HG03520 (cell line): Measurements from ENCODE around the gene ZBED4.

Experiments used
- ATAC-seq: cut with Tn5 transposase; IDR thresholded peaks from one replicate; pipeline ENCODE4 v1.9.1; 2021; ENCODE audit warnings: mild to moderate bottlenecking, moderate library complexity; ENCODE audit not compliant: unreplicated experiment

ZBED4 gene

DNA sequence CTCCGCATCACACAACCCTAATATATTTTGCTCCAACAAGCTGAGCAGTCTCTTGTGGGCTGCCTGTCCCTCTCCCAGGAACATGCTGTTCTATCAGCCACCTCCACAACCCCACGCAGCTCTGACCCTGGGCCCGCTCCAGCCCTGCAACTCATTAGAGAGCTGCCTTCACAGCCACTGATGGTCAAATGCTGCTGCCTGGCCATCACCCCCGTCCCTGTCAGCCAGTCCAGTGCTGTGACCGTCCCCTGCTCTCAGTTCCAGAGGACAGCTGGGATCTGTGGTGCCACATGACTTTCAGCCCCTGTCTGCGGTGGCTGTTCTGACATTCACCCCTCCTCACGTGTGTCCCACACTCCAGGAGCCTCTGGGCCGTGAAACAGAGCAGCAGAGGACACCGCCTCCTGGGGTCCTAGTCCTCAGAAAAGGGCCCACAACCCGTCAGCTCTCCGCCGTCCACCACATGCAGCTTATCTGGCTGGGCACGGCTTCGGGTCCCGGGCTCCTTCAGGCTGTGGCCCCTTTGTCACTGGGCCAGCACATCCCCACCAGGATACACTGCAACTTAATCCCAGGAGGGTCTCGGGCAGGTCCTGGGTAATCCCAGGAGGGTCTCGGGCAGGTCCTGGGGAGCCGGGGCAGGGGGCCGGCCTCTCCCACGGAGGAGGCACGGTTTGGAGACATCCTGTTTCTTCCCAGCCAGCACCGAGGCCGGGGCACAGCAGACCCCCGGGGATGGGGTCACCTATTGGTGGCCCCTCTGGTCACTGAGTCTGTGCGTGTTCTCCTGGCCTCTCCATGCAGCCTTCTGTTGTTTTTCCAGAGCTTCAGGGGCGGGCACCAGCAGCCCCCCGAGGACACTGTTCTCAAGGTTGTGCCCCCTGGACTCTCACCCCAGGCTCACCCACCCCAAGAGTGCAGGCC lies 79.9 kb downstream of the ZBED4 start:
- no peak for ATAC-seq

DNA sequence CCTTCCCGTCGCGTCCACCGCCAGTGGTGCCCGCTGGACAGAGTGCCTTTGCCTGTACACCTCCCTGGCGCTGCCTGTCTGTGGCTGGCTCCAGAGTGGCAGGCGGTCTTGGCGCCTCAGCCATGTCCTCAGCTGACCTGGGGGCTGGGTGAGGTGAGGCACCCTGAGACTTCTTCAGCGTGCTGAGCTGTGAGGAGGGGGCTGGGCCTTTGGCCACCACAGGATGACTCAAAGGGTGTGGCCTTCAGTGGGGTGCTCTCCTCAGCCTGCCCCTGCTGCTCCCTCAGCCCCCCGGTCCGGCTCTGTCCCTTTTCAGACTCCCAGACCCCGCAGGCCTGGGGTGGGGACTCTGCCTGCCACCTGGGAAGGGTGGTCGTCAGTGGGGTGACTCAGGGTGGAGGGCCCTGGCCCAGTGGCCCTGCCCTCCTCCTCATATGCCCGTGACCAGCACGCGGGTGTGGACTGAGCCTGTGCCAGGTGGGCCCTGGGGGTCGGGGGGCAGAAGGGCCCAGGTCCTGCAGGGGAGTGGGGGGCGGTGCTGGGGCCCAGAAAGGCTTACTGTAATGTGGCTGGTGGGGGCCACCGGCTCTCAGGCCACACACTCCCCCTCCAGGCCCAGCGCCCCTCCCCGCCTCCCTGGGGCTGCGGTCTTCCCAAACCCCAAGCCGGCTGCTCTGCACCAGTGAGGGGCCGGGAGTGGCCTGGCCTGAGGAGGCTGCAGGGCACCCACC lies 80.7 kb downstream of the ZBED4 start:
- ATAC-seq, result no peak

DNA sequence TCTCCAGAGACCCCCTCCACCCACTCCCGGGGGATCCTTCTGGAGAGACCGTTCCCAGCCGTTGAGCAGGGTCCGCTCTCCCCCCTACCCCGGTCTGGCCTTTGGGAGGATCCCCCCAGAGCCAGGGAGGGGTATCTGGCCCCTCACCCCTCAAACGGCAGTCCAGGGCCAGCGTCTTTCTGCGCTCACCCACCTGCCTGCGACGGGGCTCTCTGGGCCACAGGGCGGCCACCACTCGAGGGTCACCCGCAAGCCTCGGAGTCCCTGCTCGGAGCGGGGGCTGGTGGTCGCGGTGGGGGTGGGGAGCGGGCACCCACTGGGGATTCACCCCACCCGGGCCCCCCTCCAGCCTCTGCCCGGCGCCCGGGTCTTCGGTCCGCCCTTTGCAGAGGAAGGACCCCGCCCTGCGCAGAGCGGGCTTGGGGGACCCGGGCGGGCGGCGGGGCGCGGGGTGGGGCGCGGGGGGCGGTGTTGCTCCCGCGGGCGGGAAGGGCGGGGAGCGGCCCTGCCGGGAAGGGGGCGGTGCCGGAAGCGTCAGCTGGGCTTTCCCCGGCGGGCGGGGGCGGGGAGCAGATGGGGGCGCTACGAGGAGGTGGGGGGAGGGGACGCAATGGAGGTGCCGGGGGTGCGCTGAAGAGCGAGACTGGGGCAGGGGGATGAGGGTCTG lies 81.4 kb downstream of the ZBED4 start:
- ATAC-seq, result no peak

DNA sequence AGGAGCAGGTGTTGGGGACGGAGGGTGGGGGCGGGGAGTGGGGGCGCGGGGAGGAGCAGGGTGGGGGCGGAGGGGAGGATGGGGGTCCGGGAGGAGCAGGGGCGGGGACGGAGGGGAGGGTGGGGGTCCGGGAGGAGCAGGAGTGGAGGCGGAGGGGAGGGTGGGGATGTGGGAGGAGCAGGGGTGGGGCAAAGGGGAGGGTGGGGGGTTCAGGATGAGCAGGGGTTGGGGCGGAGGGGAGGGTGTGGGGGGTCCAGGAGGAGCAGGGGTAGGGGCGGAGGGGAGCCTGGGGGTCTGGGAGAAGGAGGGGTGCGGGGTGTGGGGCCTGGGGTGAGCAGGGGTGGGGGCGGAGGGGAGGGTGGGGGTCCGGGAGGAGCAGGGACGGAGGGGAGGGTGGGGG lies 81.9 kb downstream of the ZBED4 start:
- ATAC-seq, result no peak

DNA sequence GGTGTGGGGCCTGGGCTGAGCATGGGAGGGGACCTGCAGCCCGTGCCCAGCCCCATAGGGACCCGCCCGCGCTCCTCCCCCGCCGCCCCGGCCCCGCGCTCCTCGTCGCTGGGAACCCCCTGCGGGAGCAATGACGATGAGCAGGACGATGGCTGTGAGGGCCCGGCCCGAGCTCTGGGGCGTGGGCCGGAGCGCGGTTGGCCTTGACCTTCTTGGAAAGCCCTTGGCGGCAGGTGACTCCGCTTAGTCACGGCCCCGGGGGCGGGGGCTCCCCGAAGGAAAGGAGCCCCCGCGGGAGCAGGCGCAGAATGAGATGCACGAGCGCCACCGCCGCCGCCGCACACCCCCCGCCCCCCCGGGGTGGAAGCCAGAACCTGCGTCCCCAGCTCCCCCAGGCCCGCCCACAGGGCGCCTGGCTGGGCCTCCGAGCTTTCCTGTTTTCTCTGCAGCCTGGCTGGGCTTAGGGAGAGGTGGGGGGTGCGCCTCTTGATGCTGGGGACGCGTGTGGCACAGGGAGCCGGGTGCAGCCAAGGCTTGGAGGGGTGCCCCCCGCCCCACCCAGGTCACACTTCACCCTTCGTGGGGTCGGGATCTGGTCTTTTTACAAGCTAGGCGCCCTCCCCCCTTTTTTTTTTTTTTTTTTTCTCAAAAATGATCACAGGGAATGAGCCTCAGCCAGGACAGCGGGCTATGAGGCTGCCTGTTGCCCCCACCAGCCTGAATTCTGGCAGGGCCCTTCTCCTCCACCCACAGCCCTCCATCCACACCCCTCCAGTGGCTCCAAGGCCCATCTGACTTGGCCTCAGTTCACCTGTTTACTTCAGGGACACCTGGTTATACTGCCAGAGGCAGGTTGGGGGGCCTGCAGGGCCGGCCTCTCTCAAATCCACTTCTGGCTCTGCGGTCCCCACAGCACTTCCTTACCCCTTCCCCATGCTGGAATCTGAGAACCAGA lies 82.7 kb downstream of the ZBED4 start:
- ATAC-seq, result peak; percentile 60

DNA sequence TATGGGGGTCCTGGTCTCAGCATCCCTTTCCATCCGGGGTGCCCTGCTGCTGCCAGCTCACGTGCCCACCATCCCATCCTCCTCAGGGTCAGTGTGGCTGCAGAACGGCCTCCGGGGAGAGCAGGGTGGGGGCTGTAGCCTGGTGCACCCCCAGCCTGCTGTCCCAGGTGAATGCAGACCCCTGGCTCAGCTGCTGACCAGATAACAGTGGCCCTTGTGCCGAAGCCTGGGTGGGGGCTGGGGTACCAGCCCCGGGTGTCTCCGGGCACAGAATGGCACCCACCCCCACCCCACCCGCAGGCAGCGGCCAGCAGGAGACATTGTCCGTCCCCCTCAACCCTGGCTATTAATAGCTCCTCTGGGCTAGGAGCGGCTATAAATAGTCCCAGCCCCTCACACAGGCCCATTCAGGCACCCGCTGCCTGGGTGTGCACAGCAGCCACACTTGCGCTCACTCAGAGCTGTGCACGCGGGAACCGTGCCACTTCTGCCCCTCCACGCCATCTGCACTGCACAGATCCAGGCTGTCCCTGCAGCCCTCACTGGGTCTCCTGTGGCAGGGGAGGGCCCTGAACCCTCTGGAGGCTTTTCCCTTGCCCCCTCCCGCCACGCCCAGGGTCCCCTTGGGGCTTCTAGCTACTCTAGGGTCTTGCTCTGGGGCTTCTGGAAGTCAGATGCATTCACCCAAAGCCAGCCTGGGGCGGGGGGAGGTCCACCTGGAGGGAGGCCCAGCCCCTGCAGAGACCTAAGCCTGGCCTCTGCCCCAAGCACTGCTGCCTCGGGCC lies 83.5 kb downstream of the ZBED4 start:
- ATAC-seq, result no peak

DNA sequence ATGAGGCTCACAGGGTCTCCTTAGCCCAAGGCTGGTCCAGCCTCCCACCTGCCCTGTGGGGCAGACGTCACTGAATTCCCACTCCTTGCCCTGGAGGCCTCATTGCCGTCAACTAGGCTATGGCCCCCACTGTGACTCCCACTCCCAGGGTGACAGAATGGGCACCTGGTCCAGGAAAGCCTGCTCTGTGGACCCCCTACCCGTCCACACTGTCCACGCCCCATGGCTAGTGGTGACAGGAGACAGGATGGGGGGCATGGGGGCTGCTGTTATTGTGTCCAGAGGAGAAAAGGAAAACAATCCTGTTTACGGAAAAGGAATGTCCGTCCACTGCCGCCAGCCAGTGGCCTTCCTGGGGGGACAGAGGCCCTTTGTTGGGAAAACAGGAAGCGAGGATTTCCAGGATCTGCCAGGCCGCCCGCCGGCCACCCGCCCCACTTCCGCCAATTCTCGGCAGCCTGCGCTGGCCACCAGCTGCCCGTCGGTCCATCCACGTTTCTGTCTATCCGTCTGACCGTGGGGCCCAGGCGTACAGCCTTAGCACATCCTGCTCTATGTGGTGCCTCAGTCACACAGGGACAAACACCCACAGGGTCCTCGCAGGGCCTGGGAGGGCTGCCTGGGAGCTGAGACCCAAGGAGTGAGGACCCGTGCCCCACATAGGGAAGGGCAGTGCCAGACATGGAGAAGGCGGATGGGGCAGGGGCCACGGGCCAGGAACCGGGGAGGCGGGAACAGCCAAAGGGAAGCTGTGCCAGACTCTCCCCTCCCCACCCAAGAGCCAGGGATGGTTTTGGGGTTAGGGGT lies 84.3 kb downstream of the ZBED4 start:
- no peak for ATAC-seq

DNA sequence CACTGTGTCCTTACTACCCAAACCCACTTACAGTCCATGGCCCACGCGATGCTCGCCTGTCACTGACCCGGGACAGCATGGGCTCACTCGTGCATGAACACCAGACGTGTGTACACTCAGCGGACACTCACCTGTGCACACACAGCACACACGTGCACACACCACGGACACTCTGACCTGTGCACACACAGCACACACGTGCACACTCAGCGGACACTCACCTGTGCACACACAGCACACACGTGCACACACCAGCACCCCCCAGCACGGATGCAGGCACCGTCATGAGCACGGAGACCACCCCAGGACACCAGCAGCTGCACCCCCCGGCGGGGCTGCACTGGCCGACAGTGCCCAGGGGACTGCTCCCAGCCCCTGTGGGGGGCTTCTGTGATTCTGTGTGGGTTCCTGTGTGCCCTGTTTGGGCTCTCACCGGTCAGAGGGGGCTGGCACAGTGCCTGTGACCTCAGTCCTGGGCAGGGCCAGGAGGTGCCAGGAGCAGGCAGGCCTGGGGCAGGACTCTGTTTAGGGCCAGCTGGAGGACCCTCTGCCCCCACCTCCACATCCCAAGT lies 85.0 kb downstream of the ZBED4 start:
- no peak for ATAC-seq
